Medulla oblongata (tissue), 1 donor: ENCODE measurements around the gene AKR1C8.
"Not testable (repeated sequence)": the region's sequence is repeated elsewhere in the genome, so short reads cannot be mapped to it uniquely, and the experiment has no call there.

Experiments
- DNase-seq: peaks from one replicate; pipeline ENCODE4 v3.0.0-alpha.2; 2015; ENCODE audit errors: extremely low spot score

Gene AKR1C8

GRCh38 chr10:5168897-5169420 lies 16.0 kb downstream of the AKR1C8 start:
- no peak for DNase-seq

DNA sequence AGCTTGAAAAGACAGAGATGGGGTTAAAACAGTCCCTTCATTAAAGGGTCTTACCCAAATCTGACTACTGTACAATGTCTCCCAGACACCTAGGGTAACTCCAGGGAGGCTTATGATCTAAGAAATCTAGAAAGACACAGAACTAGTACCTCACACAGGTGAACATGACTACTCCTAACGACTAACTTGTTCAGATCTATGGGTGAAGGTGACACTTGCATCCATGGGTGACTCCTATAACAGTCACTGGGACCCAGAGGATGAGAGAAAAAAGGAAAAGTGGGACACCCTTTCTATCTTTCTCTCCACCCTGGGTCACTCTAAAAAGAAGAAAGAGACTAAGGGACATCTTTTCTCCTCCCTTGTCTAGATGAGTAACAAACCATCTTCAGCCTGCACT lies 19.2 kb downstream of the AKR1C8 start:
- no peak for DNase-seq

GRCh38 chr10:5163487-5163886 lies 21.5 kb downstream of the AKR1C8 start:
- DNase-seq = peak; percentile 20

- DNase-seq = no peak
Measured at GRCh38 chr10:5159126-5159525, 25.8 kb downstream of the AKR1C8 start.

DNA sequence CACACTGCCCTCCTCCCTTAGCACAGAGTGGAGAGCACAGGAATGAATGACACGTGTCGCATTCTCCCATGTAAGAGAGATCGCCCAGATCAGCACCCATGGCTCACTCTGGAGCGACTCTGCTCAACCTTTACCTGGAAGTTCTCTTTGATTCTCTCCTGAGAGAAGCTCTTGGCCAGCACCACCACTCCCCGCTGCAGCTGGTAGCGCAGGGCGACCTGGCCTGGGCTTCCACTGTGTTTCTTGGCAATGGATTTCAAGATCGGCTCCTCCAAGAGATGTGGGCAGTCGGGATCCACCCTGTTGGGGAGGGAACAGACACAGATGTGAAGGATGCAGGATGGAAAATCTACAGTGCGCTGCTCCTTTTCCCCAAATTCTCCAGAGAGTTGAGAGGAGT lies 27.4 kb downstream of the AKR1C8 start:
- DNase-seq = no peak

DNA sequence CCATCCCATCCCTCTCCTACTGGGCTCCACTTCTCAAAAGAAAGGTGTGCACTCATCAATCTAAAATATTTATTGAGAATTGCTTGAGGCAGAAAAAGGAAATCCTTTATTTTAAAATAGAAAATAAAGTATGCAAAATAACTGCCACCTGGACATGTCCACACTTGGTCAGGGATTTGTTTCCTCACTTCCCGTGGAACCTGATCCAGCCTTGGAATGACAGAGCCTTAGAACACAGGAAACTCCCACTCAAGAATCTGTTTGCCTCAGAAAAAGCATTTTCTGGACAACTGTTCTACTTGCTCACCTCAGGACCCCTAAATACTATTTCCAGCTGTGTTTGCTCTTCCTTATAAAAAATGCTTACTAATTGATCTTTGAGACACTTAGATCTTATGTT lies 29.0 kb downstream of the AKR1C8 start:
- no peak for DNase-seq

DNA sequence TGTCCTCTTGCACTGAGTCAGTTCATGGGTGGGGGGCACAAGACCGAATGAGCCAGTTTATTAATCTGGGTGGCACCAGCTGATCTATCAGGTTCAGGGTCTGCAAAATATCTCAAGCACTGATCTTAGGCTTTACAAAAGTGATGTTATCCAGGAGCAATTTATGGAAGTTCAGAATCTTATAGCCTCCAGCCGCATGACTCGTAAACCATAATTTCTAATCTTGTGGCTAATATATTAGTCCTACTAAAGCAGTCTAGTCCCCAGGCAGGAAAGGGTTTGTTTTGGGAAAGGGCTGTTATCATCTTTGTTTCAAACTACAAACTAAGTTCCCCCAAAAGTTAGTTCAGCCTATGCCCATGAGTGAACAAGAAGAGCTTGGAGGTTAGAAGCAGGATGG lies 33.9 kb downstream of the AKR1C8 start:
- no peak for DNase-seq

DNA sequence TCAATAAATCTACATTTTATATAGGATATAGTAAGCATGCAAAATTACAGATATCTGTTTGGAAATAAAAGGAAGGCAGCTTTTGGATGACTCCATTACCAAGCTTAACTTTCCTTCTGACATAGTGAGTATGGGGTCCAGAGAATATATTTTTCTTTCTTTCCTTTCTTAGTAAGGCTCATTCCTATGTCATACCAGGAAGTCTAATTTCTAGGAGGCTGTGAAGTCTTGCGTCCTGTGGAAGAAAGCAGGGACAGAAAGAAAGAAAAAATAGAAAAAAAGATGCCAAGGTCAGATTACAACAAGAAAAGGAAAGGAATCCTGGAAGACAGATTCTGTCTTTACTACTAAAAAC lies 36.3 kb downstream of the AKR1C8 start:
- DNase-seq = no peak

GRCh38 chr10:5147981-5148677 lies 36.8 kb downstream of the AKR1C8 start:
- no peak for DNase-seq

DNA sequence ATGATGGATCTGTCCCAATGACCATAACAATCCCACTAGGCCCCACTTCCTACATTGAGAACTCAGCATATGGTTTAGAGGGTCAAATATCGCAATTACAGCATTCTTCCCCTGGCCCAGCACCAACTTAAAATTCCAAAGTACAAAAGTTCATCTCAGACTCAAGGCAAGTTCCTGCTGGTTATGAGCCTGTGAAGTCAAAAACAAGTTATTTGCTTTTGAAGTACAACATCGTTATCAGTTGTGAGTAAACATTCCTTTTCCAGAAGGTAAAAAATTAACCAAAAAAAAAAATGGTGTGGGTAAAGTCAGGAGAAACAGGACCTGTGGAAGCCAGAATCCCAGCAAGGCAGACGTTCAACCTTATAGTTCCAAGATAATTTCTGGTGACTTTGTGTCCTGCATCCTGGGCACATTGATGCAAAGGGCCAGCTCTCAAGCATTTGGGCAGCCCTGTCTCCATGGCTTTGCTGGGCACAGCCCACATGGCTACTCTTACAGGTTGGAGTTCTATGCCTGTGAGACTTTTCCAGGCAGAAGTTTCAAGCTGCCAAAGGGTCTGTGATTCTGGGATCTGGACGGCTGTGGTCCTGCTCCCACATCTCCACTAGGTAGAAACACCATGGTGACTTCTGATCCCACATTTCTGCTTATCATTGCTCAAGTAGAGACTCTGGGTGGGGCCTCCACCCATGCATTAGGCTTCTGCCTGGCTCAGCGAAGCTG lies 37.5 kb downstream of the AKR1C8 start:
- DNase-seq = no peak

- no peak for DNase-seq
Measured at GRCh38 chr10:5146920-5147254, 38.1 kb downstream of the AKR1C8 start.

DNA sequence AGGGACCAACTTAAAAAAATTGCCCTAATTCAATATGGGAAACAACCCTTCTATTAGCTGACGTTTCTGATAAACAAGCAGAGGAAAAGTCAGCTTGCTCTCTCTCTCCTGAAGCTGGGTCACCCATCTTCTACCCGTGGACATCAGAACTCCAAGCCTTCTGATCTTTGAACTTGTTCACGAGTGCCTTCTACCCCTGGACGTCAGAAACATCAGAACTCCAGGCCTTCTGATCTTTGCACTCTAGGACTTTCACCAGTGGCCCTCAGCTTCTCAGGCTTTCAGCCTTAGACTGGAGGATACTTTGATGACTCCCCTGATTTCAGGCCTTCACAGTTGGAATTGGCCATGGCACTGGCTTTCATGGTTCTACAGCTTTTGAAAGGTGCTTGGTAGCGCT lies 41.8 kb downstream of the AKR1C8 start:
- DNase-seq = no peak

DNA sequence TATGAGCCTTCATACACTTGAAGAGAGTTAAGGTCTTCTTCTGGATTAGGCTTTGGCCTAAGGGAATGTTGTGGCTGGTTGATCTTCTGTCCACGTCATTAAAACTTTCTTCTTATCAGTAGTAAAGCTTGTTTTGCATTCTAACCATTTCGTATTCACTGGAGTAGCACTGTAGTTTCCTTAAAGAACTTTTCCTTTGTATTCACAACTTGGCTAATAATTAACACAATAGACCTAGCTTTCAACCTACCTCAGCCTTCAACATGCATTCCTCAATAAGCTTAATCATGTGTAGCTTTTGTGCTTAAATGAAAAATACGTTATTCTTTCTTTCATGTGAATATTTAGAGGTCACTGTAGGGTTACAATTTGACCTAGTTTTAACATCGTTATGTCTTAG lies 42.8 kb downstream of the AKR1C8 start:
- no peak for DNase-seq

- not testable (repeated sequence) for DNase-seq
Measured at GRCh38 chr10:5137699-5138098, 47.3 kb downstream of the AKR1C8 start.

DNA sequence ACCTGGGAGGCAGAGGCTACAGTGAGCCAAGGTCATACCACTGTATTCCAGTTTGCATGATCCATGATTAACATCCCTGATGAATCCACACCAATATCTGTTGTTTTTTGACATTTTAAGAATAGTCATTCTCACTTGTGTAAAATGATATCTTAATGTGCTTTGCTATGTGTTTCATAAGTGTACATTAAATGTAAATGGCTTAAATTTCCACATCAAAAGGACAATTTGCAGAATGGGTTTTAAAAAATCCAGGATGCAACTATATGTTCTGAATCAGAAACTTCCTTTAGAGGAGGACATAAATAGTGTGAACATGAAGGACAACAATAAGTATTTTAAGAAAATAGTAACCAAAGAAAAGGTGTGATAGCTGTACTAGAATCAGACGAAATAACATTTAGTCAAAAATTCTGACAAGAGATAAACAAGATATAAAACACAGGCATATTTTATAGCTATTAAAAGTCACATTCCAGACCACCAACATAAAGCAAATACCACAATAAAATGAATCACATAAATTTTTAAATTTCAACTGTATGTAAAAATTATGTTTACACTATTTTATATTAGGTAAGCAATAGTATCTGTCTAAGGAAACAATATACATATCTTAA lies 48.4 kb downstream of the AKR1C8 start:
- no peak for DNase-seq

GRCh38 chr10:5135581-5135980 lies 49.4 kb downstream of the AKR1C8 start:
- no peak for DNase-seq

DNA sequence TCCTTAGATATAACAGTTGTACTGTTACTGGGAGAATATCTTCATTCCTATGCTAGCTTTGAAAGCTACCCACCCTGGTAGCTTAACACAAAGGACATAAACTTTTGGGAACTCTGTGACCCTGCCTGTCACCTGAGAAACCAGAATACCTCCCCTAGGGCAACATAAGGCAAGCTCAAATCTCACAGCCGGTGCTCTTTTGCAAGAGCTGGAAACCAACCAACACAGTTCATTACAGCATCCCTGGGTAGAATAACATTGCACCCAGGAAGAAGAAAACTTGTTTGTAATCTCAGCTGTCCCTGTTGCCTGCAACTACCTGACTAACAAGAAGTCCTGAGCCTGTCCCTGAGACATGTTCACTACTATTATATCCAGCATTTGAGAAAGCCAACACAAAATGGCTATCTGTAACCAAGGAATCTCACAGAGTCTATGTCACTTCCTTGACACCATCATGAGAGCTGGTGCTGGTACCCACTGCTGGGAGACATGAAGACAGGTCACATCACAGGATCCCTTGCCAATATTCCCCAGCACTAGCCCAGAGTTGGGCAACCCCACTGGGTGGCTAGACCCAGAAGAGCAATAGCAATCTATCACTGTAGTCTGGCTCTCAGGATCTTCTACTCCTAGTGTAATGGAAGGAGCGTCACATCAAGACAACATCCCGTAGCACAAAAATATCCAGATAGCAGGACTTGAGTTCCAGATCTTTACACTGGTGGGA lies 59.5 kb downstream of the AKR1C8 start:
- no peak for DNase-seq

DNA sequence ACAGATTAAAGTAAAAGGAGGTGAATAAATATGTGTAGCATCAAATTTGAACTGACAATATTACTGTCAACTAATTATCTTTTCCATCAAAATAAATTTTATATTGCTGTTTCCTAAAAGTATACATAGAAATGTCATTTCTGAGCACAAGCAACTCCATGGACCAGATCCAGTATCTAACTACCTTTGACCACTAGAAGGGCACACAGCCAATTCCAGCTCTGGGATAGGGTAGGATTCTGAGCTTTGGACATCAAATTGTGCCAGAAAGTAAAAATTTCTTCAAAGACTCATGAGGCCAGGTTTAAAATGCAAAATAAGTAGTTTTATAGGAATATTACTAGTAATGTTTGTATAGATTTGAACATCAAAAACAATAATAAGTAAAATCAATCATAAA lies 61.1 kb downstream of the AKR1C8 start:
- DNase-seq = no peak

- DNase-seq = not testable (repeated sequence)
Measured at GRCh38 chr10:5119997-5120396, 65.0 kb downstream of the AKR1C8 start.

GRCh38 chr10:5117026-5117425 lies 67.9 kb downstream of the AKR1C8 start:
- DNase-seq = no peak

- DNase-seq = no peak
Measured at GRCh38 chr10:5116621-5117020, 68.3 kb downstream of the AKR1C8 start.

DNA sequence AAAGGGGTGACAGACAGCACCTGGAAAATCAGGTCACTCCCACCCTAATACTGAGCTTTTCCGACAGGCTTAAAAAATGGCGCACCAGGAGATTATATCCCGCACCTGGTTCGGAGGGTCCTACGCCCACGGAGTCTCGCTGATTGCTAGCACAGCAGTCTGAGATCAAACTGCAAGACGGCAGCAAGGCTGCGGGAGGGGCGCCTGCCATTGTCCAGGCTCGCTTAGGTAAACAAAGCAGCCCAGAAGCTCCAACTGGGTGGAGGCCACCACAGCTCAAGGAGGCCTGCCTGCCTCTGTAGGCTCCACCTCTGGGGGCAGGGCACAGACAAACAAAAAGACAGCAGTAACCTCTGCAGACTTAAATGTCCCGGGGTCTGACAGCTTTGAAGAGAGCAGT lies 75.1 kb downstream of the AKR1C8 start:
- not testable (repeated sequence) for DNase-seq
